Pericardium fibroblast (primary cell): ENCODE measurements around the gene MUC7. TPM values are rescaled to one million over a fixed set of nuclear protein-coding genes. Genes with fewer than 3 reads are reported as not detected.

Source experiments
- total RNA-seq: library from RNA; depleted of rRNA; stranded (reverse); fragments of >200 nt; gene quantifications from 2 replicates; pipeline ENCODE4 v1.2.3, GENCODE V29; 2015

The MUC7 gene
- not detected in 2 replicates for total RNA-seq

GRCh38 chr4:70471897-70472296 lies at the start of gene MUC7:
MUC7 (plus strand) TSS chr4:70472197; CDS start chr4:70474022, 1,825 bp downstream.

GRCh38 chr4:70518269-70518668 lies 46.3 kb downstream of the MUC7 start, which contains the start of gene AMTN:
AMTN (plus strand) TSS chr4:70518569; CDS start chr4:70518778, 209 bp downstream.

Other genes starting within 250 kb of the MUC7 start
- not detected in 2 replicates for gene FDCSP, start 246.1 kb upstream of the MUC7 start, total RNA-seq
- not detected in 2 replicates for gene CSN3, start 229.6 kb upstream of the MUC7 start, total RNA-seq
- not detected in 2 replicates for gene CABS1, start 137.2 kb upstream of the MUC7 start, total RNA-seq
- gene SMR3A, start 111.4 kb upstream of the MUC7 start, total RNA-seq, result not detected in 2 replicates
- not detected in 2 replicates for gene SMR3B, start 89.1 kb upstream of the MUC7 start, total RNA-seq
- gene OPRPN, start 74.3 kb upstream of the MUC7 start, total RNA-seq, result not detected in 2 replicates
- not detected in 2 replicates for gene AMTN, start 46.4 kb downstream of the MUC7 start, total RNA-seq
- gene AMBN, start 120.1 kb downstream of the MUC7 start, total RNA-seq, result not detected in 2 replicates
- not detected in 2 replicates for gene ENAM, start 156.5 kb downstream of the MUC7 start, total RNA-seq
- 0.35 TPM in 1 of 2 replicates, not detected in the other for gene JCHAIN, start 194.3 kb downstream of the MUC7 start, total RNA-seq
- 13.9 and 16.8 TPM in 2 replicates for gene UTP3, start 216.3 kb downstream of the MUC7 start, total RNA-seq
- gene RUFY3, start 249.8 kb downstream of the MUC7 start, total RNA-seq, result 17.5 and 19.5 TPM in 2 replicates